K562 (cell line): ENCODE data around the gene ACOT13. TPM values are rescaled to one million over a fixed set of nuclear protein-coding genes. Genes with fewer than 3 reads are reported as not detected.

Experiments used
- ATAC-seq: fragments of 200-7000 bp; cut with Tn5 transposase; 3 replicates; pipeline ENCODE4 v1.9.1; 2020; ENCODE audit warnings: moderate library complexity
- BruUV-seq: library from RNA; stranded (reverse); fragments of 400-500 nt; replicated peaks from 2 replicates; lab custom pipeline; 2021; lab: Mats Ljungman, UMichigan
- CTCF ChIA-PET: fragments of 300-600 bp; formaldehyde crosslinking; extraction: SDS; loops from one replicate; lab custom pipeline; 2021; ENCODE audit warnings: low intra/inter-chr PET ratio; lab: Yijun Ruan, JAX
- POLR2A ChIA-PET: fragments of 300-600, 350-650 bp; sonication (Branson Sonifier 250); formaldehyde crosslinking; extraction: SDS; loops from one replicate; lab custom pipeline; 2021; ENCODE audit warnings: antibody characterized with exemption, inconsistent platforms; lab: Yijun Ruan, JAX
- DNase-seq, 4 experiments: peaks; one replicate each; pipeline versions ENCODE4 v3.0.0 to v3.0.0-alpha.2; 2011 to 2018; ENCODE audit warnings: low spot score in 3 of 4, mixed read lengths in 3 of 4; ENCODE audit errors: extremely low read depth in 1 of 4
- FAIRE-seq: peaks from 2 replicates; lab custom pipeline; 2011; peaks lifted over from hg19 to GRCh38; lab: Jason Lieb, UNC
- H2AFZ ChIP-seq: 2 replicates; pipeline ENCODE4 v1.6.0; 2011; ENCODE audit warnings: low read depth, low read length, control low read depth, inconsistent platforms
- H3K27ac ChIP-seq: fragments of 200-600 bp; 3 replicates; pipeline ENCODE4 v1.8.0; 2011; ENCODE audit warnings: low read depth, mild to moderate bottlenecking, control low read depth, inconsistent platforms, low read length, moderate library complexity, mixed read lengths; ENCODE audit errors: extremely low read depth
- H3K27me3 ChIP-seq, 2 experiments: fragments of 300-600 bp in 1 of 2; 2 replicates in 1 of 2; 3 replicates in 1 of 2; pipeline versions ENCODE4 v1.6.0 to v1.8.0; 2011; ENCODE audit warnings: inconsistent platforms in 2 of 2, low read length in 2 of 2, mild to moderate bottlenecking in 1 of 2, mixed read lengths in 1 of 2, moderate library complexity in 1 of 2; ENCODE audit not compliant: control insufficient read depth in 2 of 2, insufficient read depth in 2 of 2
- H3K36me3 ChIP-seq: fragments of 300-600 bp; 3 replicates; pipeline ENCODE4 v1.8.0; 2011; ENCODE audit warnings: mild to moderate bottlenecking, low read length, inconsistent platforms; ENCODE audit not compliant: control insufficient read depth, insufficient read depth
- H3K4me1 ChIP-seq, 2 experiments: fragments of 200-600 bp in 1 of 2; replicated peaks in 1 of 2; 2 replicates in 1 of 2; 3 replicates in 1 of 2; pipeline versions ENCODE4 v1.5.1 to v1.8.0; 2011; ENCODE audit warnings: inconsistent platforms in 2 of 2, low read length in 2 of 2, mild to moderate bottlenecking in 1 of 2, mixed read lengths in 1 of 2, moderate library complexity in 1 of 2; ENCODE audit not compliant: control insufficient read depth in 2 of 2, insufficient read depth in 2 of 2
- H3K4me2 ChIP-seq: 2 replicates; pipeline ENCODE4 v1.6.1; 2011; ENCODE audit warnings: low read length, control low read depth, inconsistent platforms, mixed read lengths; ENCODE audit not compliant: insufficient read depth
- H3K4me3 ChIP-seq: fragments of 200-600 bp; sonication (generic), shearing (Covaris generic); 2 replicates; pipeline ENCODE4 v1.5.1; 2016; ENCODE audit warnings: control low read depth, inconsistent platforms
- H3K79me2 ChIP-seq: fragments of 200-600 bp; 3 replicates; pipeline ENCODE4 v1.8.0; 2011; ENCODE audit warnings: low read length, inconsistent platforms; ENCODE audit not compliant: control insufficient read depth, insufficient read depth
- H3K9ac ChIP-seq, 2 experiments: 2 replicates each; pipeline versions ENCODE4 v1.6.0 to v1.6.1; 2011; ENCODE audit warnings: low read depth in 2 of 2, low read length in 2 of 2, control low read depth in 1 of 2, inconsistent platforms in 1 of 2, mild to moderate bottlenecking in 1 of 2, mixed read lengths in 1 of 2; ENCODE audit not compliant: insufficient read depth in 1 of 2
- H3K9me1 ChIP-seq: one replicate; pipeline ENCODE4 v1.6.0; 2011; ENCODE audit warnings: inconsistent platforms, mild to moderate bottlenecking, low read length, moderate library complexity; ENCODE audit not compliant: control insufficient read depth, insufficient read depth
- H3K9me3 ChIP-seq: replicated peaks from 2 replicates; pipeline ENCODE4 v1.5.1; 2011; ENCODE audit warnings: low read depth, low read length, inconsistent platforms; ENCODE audit not compliant: control insufficient read depth, insufficient read depth
- H4K20me1 ChIP-seq: replicated peaks from 2 replicates; pipeline ENCODE4 v1.6.1; 2011; ENCODE audit warnings: low read length, inconsistent platforms, mixed read lengths; ENCODE audit not compliant: control insufficient read depth, insufficient read depth
- CBX3 ChIP-seq, 2 experiments: IDR thresholded peaks; 1 replicate in 1 of 2; 2 replicates in 1 of 2; pipeline ENCODE4 v1.6.1; 2012; ENCODE audit warnings: inconsistent platforms in 2 of 2, low read length in 2 of 2, borderline replicate concordance in 1 of 2, control low read depth in 1 of 2
- HEY1 ChIP-seq: fragments of 250-450 bp; sonication (Bioruptor Pico); IDR thresholded peaks from 2 replicates; pipeline ENCODE4 v1.5.0; 2020; ENCODE audit warnings: mild to moderate bottlenecking, moderate library complexity, borderline replicate concordance
- MEIS2 ChIP-seq: fragments of 450-650 bp; IDR thresholded peaks from 2 replicates; pipeline ENCODE4 v1.6.1; 2014; ENCODE audit warnings: mild to moderate bottlenecking; ENCODE audit not compliant: partially characterized antibody
- OTX1 ChIP-seq: fragments of 450-650 bp; formaldehyde crosslinking; IDR thresholded peaks from 2 replicates; pipeline ENCODE4 v1.4.0; 2022; ENCODE audit warnings: mild to moderate bottlenecking
- PHF21A ChIP-seq: fragments of 450-650 bp; IDR thresholded peaks from 2 replicates; pipeline ENCODE4 v1.6.1; 2017; ENCODE audit warnings: low read depth, borderline replicate concordance
- PKNOX1 ChIP-seq: fragments of 450-650 bp; IDR thresholded peaks from 2 replicates; pipeline ENCODE4 v1.6.1; 2016
- TCF7L2 ChIP-seq: fragments of 150-350 bp; IDR thresholded peaks from 2 replicates; pipeline ENCODE4 v1.6.1; 2016; ENCODE audit warnings: low read depth, mild to moderate bottlenecking, low read length, moderate library complexity
- ZBTB5 ChIP-seq: fragments of 450-650 bp; IDR thresholded peaks from 2 replicates; pipeline ENCODE4 v1.6.1; 2017; ENCODE audit warnings: antibody characterized with exemption
- ZFP36 ChIP-seq: fragments of 150-350 bp; IDR thresholded peaks from 2 replicates; pipeline ENCODE4 v1.6.1; 2018; ENCODE audit warnings: low read length, low read depth; ENCODE audit not compliant: partially characterized antibody
- ZNF398 ChIP-seq: fragments of 250-450 bp; sonication (Bioruptor Pico); IDR thresholded peaks from 2 replicates; pipeline ENCODE4 v1.8.0; 2021; ENCODE audit warnings: moderate library complexity, mild to moderate bottlenecking, inconsistent platforms
- ZNF79 ChIP-seq: fragments of 250-450 bp; sonication (Bioruptor Pico); IDR thresholded peaks from 2 replicates; pipeline ENCODE4 v1.4.0; 2020; ENCODE audit warnings: low read depth, mild to moderate bottlenecking, moderate library complexity
- WGBS: fragments of 100-300 bp; shearing (Covaris generic); methylation state at CpG from one replicate; pipeline ENCODE4 v1.1.6; 2016; ENCODE audit warnings: low coverage, mixed read lengths; ENCODE audit not compliant: insufficient coverage; ENCODE audit errors: missing lambda C conversion rate; 5-methylcytosine and 5-hydroxymethylcytosine counted together
- in situ Hi-C: fragments of 300-500 bp; cut with MboI; formaldehyde crosslinking; loops from 4 replicates; pipeline ENCODE4 v1.15.0; 2018; ENCODE audit warnings: inconsistent platforms, mixed read lengths
- intact Hi-C: fragments of 100-400 bp; cut with micrococcal nuclease; formaldehyde crosslinking; loops from 2 replicates; pipeline ENCODE4 v1.14.2; 2022
- polyA plus RNA-seq, 8 experiments: library from polyadenylated mRNA; depleted of rRNA in 4 of 8; stranded (reverse) in 5 of 8; unstranded in 3 of 8; fragments of >200 nt; fragmentation: Nextera tagmentation in 2 of 8; fragmentation: Illumina TruSeq in 1 of 8; extraction: Ambion mirVana in 2 of 8; extraction: Trizol in 1 of 8; gene quantifications; 2 replicates each; pipeline versions ENCODE4 v1.2.1 to v1.2.3, GENCODE V29; 2011 to 2014; ENCODE audit warnings: inconsistent platforms in 1 of 8, missing spikeins in 1 of 8
- total RNA-seq, 7 experiments: library from RNA; depleted of rRNA in 6 of 7; stranded (reverse); fragments of >200 nt in 6 of 7; fragmentation: Illumina TruSeq in 2 of 7; extraction: Trizol in 2 of 7; gene quantifications; 2 replicates each; pipeline versions ENCODE4 v1.2.1 to v1.2.3, GENCODE V29; 2011 to 2021; ENCODE audit warnings: low replicate concordance in 1 of 7

The ACOT13 gene
- total and polyA plus RNA-seq, 9 of the 15 experiments (the other 6 are each of a cell fraction or from before 2014, with no cell fraction given), result 14.1 to 129 (median 65.7) TPM

GRCh38 chr6:24672620-24673182 is 5.8 kb downstream of the ACOT13 start (continued):
- TF ChIP-seq ZBTB5 (no peak), ZNF79 (CRISPR knock-in tag) (no peak), MEIS2 (peak; percentile 20), PKNOX1 (peak; percentile 26; the same call in 1 of the 2 replicates), OTX1 (CRISPR knock-in tag) (no peak), HEY1 (CRISPR knock-in tag) (no peak), TCF7L2 (no peak), PHF21A (no peak)

- H3K27ac ChIP-seq, result no peak overlapping the region
- H4K20me1 ChIP-seq, result no peaks in the 10 kb centered on the region
- peaks cover 11% of the 10 kb centered on the region for H3K79me2 ChIP-seq
- no peak overlapping the region for H3K4me2 ChIP-seq
- ATAC-seq (no peak), DNase-seq (no peak), FAIRE-seq (no peak)
- intact Hi-C loops (no loop called here), in situ Hi-C loops (no loop called here)
- no peaks in the 10 kb centered on the region for H3K9me1 ChIP-seq
- 42% methylated on average over 2 of the region's 2 CpGs for WGBS
- no TSS peak for BruUV-seq
- H3K36me3 ChIP-seq, result peaks cover 6% of the 10 kb centered on the region; the same call in 2 of the 3 replicates
- no peaks in the 10 kb centered on the region for H3K27me3 ChIP-seq
- CTCF ChIA-PET, result no interaction called here
- H3K9me3 ChIP-seq, result 0 out of 2 replicates have a peak, but pooled peaks cover 3% of the 10 kb centered on the region
- H2AFZ ChIP-seq, result no peak overlapping the region
- TF ChIP-seq ZNF398 (CRISPR knock-in tag) (no peak), ZFP36 (peak; percentile 60), CBX3 (IDR thresholded peaks at IDR 0.05; ENCODE audit: borderline replicate concordance in 1 of 2, low read length in 2 of 2) (peak in 1 of 2 experiments; percentile 38; a peak in 1 of 3 replicates)
- H3K4me3 ChIP-seq, result no peak overlapping the region
- POLR2A ChIA-PET, result no interaction called here
- no peak overlapping the region for H3K9ac ChIP-seq
- peaks cover 0 to 3% of the 10 kb centered on the region in 2 experiments; a peak in 2 of 5 replicates for H3K4me1 ChIP-seq
Observed at GRCh38 chr6:24673625-24674024, 6.7 kb downstream of the ACOT13 start.
